DMS79 treated with DMSO at 0.1 percent for 48 hours (cell line): ENCODE data around the gene UBE2O.
A peak's percentile ranks its signal among the peaks of the same experiment; 100 is the strongest.

ENCODE experiments used
- DNase-seq: peaks from one replicate; lab custom pipeline; 2025; lab: John Stamatoyannopoulos, UW

Gene UBE2O

DNA sequence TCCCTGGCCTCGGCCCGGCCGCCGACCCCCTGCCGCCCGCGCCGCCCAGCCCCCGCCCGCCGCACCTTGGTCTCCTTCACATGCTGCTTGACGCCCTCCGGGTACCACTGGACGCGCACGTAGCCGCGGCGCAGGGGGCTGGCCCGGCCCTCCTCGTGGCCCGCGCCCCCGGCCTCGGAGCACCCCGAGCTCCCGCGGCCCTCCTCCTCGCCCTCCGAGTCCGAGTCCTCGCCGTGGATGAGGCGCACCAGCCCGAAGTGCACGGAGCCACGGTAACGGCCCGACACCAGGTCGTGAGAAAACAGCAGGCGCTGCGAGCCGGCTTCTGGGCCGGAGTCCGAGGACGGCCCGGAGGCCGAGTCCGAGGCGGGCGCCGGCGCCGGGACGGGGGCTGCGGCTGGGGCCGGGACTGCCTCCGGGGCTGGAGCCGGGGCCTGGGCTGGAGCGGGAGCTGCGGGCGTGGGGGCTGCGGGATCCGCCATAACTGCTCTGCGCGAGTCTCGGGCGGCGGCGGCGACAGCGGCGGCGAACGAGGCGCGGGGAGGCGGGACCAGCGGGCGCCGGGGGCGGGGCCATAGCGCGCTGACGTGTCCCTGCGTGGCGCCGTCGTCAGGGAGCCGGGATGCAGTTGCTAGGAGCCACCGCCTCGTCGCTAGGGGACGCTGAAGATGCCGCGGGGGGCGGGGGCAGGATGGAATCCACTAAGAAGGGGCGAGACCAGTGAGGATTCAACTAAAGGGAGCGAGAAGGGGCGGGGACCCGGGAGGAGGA lies at the start of gene UBE2O:
UBE2O (minus strand) TSS at position 493 of the 771 bp plus-strand sequence; CDS start at position 482, 11 bp downstream.
- DNase-seq: peak; percentile 59

DNA sequence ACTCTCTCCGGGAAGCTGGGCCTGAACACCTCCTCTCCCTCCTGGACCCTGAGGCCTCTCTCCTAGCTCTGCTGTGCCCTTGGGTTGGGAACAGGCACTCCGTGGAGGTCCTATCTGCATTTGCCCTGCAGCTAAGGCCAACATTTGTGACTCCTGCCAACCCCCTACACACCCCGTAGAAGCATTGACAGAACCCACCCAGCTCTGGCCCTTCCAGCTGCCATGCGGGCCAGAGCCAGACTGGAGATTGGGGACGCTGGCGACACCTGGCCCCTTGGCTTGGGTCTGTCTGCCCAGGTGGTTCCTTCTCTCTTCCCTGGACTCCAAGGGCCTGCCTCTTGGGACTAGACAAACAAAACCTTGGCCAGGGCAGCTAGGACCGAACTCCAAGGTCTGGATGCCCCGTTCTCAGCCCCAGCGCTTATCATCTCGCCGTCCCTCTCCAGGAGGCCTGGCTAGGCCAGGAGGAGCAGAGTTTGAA lies 48.9 kb upstream of the UBE2O start:
- no peak for DNase-seq

DNA sequence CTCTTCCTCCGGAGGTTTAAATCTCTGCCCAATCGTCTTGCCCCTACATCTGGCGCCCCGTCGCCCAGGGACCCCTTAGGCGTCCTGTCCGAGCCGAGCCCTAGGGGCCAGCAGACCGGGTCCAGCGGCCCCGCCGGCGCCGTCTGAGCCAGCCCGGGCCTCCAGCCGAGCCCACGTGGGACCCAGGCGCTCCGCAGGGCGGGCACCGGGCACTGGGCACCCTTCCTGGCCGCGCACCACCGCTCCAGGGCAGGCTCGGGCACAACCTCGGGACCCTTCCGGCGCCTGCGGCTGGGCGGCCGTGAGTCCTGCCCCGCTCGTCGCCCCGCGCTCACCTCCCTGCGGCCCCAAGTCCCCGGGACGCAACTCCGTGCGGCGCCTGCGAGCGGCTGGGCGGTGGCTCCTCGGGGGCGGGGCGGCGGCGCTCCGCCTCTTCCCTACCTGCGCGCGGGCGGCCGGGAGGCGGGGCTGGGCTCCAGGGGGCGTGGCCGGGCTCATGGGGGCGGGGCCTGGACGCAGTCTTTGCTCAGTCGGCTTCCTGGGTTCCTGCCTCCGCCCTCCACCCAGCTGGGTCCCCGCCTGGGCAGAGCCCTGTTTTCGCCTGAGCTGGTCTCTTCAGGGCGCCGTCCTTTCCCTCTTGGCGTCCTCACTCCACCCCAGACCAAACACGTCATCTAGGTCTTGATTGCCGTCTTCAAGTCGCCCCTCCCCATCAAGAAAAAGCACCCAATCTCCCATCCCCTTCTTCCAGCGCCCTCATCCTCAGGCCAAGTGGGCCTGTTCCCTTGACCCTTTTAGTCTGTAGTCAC lies 48.3 kb upstream of the UBE2O start, which contains the start of gene RHBDF2:
RHBDF2 (minus strand) TSS at position 406 of the 809 bp plus-strand sequence. CDS start 19,899 bp downstream, outside the sequence.
- DNase-seq: peak; percentile 53

DNA sequence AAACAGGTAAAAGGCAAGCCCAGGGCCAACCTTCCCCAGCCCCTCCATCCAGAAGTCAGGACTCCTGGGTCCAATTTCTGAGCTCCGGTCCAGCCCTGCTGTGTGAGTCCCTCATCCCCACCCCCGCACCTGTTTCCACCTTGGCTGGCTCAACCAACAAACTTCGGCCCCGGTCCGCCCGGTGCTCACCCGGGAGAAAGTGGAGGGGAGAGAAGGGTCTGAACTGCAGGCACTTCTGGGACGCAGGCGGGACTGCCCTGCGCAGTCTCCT lies 47.7 kb upstream of the UBE2O start:
- no peak for DNase-seq

DNA sequence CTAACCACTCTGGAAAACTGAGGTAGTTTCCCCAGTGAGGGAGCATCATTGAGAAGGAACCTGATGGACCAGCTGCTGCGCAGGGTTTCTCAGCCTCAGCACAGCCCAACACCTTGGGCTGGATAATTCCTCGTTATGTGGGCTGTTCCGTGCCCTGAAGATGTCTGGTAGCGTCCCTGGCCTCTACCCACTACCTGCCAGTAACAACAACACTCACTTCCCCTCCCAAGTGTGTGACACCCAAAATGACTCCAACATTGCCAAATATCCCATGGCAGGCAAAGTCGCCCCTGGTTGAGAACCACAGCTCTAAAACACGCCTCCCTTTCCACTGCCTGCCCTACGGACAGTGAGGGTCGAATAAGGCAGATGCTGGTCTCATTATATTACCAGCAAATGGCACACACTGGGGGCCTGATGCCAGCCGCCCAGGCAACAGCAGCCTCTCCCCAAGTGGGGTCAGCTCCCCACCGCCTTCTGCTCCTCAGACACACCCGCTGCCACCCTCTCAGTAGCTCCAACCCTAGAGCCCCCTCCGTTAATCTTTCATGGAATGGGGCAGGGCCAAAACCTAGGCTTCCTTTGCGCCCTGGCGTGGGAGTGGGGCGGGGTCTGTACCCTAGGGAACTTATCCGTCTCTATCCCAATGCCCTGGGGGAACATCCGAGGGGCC lies 47.3 kb upstream of the UBE2O start:
- no peak for DNase-seq

DNA sequence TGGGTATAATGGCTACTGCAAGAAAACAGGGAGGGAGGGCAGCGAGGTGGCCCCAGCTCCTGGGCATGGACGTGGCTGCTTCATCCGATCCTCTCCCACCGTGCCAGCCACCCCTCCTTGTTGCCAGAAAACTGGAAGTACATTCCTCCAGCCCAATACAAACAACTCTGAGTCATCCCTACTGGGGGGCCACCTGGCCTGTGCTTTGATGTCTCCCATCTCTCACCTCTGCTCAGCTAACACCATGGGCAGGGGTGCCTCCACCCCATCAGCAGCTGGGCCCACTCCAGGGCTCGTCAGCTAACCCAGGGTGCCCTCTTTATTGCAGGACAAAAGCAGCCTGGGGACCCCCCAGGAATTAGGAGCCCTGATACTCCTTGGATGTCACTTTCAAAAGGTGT lies 46.3 kb upstream of the UBE2O start:
- no peak for DNase-seq

DNA sequence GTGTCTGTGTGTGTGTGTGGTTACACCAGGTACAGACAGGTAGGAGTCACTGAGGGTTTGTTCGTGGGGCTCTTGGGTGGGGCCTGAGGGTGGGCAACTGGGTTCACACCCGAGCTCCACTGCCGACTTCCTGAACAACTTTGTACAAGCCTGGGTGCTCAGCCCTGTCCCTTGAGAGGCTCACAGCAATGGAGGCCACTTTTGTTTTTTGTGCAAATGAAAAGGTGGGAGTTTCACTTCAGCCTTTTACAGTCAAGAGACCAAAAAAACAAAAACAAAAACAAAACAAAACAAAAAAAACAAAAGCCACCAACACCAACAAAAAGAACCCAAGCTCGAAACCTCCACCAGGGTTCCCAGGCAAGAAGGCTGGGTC lies 45.9 kb upstream of the UBE2O start:
- no peak for DNase-seq

DNA sequence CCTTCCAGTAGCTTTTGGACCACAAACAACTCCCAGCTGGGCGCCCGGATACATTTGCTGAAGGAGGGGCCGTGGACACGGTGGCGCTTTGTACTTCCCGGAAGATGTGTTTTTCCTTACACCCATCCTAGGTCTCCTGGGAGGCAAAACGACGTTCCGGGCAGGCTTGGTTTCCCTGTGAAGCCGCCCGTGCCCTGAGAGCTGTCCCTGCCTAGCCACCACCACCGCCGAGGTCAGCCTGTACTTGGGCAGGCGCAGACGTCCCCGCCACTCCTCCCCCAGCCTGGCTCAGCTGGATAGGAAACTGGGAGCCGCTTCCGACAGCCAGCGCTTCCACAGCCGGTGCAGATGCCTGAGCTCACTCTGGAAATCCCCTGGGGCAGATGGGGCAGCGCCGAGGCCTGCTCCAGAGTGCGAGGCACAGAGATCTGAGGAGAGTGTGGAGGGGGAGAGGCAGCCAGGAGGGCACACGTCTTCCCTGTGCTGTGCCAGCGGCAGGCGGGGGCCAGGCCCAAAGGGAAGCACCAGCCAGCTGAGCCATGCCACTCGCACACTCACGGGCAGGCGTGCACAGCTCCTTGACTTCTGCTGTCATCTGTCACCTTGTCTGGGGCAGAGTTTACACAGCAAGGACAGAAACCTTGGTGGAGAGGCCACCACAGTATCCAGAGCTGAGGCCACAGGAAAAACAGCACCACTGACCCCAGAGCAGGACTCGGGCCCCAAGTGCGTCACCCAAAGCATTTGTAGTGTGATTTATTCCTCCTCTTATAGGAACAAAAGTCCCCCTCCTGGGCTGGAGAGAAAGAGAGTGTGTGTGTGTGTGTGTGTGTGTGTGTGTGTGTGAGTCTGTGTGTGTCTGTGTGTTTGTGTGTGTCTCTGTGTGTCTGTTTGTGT lies 45.3 kb upstream of the UBE2O start:
- DNase-seq: peak; percentile 40

DNA sequence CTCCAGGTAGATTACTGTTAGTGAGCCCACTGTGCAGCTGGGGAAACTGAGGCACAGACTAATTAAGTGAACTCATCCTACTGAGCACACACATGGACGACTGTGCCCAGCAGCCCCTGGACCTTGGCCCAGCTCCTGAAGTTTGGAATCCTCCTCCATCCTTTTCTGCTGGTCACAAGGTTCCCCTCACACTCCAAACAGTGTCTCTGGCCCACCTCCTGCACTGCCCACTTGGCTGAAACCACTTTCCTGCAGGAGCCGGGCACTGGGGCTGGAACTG lies 44.7 kb upstream of the UBE2O start:
- no peak for DNase-seq

DNA sequence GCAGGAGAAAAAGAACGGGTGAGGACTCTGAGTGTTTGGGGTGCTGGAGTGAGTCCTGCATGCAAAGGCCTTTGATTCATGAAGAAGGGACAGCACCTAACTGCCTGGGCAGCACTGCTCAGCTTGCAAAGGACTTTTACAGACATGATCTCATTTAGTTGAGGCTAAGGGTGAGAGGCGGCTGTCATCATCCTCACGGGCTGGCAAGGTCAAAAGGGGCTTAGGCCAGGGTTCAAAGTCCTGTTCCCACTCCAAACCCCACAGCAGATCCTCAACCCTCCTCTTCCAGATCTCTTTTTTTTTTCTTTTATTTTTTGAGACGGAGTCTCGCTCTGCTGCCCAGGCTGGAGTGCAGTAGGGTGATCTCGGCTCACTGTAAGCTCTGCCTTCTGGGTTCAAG lies 43.5 kb upstream of the UBE2O start:
- DNase-seq: no peak

DNA sequence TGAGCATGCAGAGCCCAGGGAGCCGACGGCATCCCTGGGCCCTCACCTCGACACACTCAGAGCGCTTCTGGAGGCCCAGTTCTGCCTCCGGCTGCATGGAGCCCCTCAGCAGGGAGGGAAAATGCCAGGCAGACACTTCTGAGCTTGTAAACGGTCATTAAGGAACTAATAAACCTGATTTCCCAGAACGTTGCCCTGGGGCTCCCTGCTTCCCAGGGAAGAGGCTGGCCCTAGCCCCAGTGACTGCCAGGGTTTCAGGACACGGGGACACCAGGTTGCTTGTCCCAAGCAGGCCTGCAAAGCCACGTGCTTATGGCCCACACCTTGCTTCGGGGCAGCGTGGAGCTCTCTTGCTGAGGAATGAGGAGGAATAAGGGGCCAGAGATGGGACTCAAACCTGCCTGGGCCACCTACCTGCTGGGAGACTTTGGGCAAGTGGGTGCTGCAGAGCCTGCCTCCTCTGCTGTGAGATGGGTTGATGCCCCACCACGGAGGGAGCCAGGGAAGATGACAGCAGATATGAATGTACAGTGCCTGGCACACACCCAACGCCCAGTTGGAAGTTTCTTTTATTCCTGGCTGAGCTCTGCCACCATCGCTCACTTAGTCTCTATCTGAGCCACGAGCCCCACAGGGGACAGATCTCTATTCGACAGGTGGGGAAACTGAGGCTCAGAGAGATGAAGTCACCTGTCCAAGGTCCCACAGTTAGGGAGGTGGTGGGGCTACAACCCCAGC lies 42.9 kb upstream of the UBE2O start:
- DNase-seq: no peak

DNA sequence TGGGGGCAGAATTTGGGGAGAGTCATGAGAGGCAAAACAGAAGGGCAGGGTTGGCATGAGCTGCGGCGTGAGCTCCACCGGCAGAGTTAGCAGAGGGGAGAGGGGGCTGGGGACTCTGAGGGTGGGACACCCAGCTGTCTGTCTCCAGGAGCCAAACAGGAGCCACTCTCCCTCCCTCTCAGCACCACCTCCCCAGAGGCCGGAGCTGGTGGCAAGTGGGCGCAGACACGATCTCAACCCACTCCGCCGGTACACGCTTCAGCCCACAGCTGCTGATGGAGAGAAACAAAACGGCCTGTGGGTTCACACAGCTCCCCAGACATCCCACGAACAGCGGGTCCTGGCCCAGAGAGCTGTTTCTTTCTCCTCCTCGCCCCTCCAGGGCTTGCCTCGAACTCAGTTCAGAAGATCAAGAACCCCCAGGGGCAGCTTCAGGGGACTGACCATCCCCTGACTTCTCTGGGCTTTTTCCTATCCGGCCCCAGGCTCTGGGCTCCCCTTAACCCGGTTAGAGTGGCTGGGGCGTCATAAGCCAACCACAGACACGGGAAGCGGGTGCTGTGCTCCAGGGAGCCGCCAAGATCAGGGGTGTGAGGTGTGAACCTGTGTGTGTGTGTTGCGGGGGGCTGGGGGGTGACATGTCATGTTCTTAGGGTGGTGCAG lies 40.7 kb upstream of the UBE2O start:
- DNase-seq: no peak

DNA sequence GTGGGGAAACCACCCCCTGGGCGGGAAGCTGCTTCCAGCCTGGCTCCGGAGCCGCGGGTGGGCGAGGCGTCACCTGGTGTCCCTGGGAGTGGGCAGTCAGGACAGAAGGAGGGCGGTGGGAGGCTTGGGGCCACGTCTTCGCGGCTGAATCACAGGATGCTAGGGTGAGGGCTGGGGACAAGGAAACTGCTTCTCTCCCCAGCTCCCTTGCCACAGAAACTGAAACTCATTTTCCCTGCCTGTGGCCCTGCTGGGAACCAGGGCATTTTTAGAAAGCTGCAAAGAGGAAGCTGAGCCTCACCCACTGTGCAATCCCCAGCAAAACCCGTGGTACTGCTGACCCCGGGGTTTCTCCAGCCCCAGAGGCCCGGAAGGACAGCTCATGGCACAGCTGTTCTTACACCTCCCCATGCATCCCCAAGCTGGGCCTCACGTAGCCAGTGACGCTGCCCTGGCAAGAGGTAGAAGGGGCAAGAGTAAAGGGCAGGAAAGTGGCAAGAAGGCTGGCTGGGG lies 40.1 kb upstream of the UBE2O start:
- DNase-seq: peak; percentile 1

DNA sequence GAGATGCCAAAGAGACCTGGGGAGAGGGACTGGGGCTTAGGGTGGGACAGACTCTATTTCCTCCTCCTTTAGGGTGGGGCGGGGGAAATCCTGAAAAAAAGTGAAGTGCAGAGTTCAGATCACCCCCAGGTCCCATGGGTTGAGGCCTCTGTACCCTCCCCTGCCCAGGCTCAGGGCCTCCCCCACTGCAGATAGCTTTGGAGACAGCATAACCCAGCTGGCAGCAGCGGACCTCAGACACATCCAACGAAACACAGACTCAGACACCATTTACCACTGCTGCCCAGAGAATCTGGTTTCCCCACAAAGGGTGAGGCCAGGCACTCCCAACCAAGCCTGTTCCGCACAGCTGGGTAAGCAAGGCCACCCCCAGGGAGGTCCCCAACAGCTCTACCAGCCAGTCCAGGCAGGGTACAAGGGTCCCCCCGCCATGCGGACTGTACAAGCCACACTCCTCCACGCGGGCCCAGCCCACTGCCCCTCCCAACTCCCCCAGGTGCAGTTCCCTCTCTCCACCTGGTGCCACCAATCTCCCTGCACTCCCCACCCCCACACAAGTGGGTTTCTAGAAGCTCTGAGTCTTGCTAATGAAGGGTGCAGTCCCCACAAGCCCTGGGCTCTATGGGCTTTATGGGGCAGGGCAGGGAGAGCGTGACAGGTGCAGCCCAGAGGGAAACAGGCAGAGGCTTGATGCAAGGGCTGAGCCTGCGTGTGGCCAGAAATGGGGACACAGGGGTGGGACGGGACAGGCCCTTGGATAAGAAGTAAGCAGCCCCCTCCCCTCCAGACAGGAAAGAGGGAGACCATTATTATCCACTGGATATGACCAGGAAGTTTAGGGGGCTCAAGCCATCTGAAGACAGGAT lies 39.4 kb upstream of the UBE2O start:
- peak; percentile 11 for DNase-seq

DNA sequence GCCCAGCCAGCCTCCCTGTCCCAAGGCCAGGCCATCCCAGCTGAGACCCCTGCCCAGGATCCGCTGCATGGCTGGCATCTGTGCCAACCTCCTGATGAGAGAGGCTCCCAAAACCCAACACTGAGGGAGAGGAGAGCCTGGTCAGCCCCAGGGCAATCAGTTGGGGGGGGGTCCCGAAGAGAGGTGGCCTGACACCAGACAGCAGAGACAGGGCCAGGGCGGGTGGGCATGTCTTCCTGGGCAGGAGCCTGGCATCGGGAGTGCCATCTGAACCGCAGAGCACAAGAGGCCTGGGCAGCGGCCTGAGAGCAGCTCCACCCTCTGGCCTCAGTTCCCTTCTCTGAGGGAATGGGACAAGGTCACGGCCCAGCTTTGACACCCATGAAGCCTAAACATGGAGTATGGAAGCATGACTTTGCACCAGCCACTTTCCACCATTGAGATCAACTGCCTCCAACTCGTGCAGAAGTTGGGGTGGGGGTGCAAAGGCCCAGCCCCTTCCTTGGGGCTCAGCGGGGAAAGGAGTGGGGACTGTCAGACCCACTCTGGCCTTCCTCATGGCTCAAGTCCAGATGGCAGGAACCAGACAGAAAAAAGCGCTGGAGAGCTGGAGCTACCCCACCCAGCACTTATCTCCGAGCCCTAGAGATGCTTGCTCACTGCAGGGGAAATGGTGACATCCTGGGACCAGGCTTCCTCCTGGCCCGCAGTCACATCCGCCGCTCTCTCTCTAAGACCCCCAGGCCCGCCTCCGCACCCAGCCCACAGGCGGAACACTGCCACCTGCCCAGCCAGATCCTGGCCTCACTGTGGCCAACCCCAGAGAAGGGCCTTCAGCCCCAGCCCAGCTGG lies 38.5 kb upstream of the UBE2O start:
- DNase-seq: no peak

DNA sequence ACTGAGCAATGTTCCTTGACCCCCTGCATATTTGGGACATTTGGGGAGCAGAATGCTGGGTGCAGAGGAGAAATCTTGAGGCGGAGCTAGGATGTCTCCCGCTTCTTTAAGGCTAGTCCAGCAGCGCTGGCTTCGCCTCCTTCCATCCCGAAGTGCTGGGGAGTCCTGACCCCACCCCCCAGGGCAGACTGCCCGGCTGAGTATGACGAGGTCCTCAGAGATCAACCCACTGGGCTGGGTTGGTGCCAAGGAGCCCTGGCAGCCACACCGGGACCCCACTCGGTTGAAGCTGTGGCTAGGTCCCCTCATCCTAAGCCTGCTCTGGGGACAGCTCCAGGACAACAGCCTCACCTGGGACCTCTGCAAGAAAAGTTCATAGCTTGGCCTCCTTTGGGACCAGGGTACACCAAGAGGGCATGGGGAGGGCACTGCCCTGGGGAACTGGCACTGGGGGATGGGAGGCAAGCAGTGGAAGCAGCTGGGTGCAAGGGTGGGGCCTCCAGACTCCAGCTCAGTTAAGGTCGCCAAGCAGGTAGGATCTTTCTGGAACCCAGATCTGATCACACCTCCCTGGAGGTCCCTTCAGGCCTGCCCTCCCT lies 37.3 kb upstream of the UBE2O start:
- DNase-seq: no peak

DNA sequence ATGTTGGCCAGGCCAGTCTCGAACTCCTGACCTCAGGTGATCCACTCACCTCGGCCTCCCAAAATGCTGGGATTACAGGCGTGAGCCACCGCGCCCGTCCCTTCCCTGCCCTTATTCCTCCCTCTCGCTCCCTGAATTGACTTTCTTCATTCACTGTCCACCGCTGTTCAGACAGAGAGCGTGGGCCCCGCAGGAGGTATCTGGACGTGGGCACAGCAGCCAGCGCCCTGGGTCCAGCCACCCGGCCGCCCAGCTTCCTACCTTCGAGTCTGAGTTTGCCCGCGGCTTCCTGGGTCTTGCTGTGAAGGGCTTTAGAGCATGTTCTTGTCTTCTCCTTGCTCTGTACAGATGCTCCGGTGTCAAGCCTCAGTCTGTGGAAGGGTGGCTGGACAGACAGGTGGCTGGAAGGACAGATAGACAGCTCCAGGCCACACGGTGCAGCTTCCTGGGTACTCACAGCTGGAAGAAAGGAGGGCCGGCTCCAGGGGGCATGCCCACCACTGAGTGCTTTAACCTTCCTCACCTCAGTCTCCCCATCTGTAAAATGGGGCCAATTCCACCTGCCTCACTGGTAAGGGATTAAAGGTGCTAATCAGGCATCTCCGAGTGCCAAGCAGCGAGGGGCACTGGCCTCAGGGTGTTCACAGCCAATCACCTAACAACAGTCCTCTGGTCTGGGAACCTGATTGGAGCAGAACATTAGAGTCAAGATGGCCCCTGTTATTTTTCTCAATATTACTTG lies 34.7 kb upstream of the UBE2O start:
- DNase-seq: no peak
